Measurements from ENCODE around the gene LRRC2. TPM values are rescaled to one million over a fixed set of nuclear protein-coding genes. Genes with fewer than 3 reads are reported as not detected.

Gene LRRC2
- total RNA-seq, 1 experiment from 2014 or later, result not detected

GRCh38 chr3:46489875-46490274, 76.2 kb downstream of the LRRC2 start:
- DNase-seq (ENCODE audit: low read depth, low spot score), result no peak
- no peaks in the 10 kb centered on the region for H3K36me3 ChIP-seq (ENCODE audit: control insufficient read depth, insufficient read depth, low read length)
- H3K9me3 ChIP-seq (ENCODE audit: control insufficient read depth, insufficient read depth, low read depth, low read length), result no peaks in the 10 kb centered on the region
- H3K4me1 ChIP-seq (ENCODE audit: control insufficient read depth, insufficient read depth, low read length), result no peaks in the 10 kb centered on the region
- TF ChIP-seq, protein P1, sequence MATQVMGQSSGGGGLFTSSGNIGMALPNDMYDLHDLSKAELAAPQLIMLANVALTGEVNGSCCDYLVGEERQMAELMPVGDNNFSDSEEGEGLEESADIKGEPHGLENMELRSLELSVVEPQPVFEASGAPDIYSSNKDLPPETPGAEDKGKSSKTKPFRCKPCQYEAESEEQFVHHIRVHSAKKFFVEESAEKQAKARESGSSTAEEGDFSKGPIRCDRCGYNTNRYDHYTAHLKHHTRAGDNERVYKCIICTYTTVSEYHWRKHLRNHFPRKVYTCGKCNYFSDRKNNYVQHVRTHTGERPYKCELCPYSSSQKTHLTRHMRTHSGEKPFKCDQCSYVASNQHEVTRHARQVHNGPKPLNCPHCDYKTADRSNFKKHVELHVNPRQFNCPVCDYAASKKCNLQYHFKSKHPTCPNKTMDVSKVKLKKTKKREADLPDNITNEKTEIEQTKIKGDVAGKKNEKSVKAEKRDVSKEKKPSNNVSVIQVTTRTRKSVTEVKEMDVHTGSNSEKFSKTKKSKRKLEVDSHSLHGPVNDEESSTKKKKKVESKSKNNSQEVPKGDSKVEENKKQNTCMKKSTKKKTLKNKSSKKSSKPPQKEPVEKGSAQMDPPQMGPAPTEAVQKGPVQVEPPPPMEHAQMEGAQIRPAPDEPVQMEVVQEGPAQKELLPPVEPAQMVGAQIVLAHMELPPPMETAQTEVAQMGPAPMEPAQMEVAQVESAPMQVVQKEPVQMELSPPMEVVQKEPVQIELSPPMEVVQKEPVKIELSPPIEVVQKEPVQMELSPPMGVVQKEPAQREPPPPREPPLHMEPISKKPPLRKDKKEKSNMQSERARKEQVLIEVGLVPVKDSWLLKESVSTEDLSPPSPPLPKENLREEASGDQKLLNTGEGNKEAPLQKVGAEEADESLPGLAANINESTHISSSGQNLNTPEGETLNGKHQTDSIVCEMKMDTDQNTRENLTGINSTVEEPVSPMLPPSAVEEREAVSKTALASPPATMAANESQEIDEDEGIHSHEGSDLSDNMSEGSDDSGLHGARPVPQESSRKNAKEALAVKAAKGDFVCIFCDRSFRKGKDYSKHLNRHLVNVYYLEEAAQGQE (IDR thresholded peaks at IDR 0.05; ENCODE audit: insufficient read depth in 1 of 2, low read depth in 2 of 2, low read length in 1 of 2), result no peak
- TF ChIP-seq CTCF (IDR thresholded peaks at IDR 0.05) (no peak), POLR2AphosphoS5 (IDR thresholded peaks at IDR 0.05; ENCODE audit: low read depth, low read length) (no peak), SIN3A (IDR thresholded peaks at IDR 0.05; ENCODE audit: borderline replicate concordance, insufficient read depth, low read depth, low read length) (no peak), TCF7L2 (IDR thresholded peaks at IDR 0.05; ENCODE audit: low read depth, low read length) (no peak)
- intact Hi-C loops (cut with micrococcal nuclease; ENCODE audit: unreplicated experiment), result loop anchor here (2.0 to 5.0 kb wide), 2 partner anchors 69 to 142 kb away; no protein-coding TSS in a partner anchor
- ATAC-seq, result no peak
- in situ Hi-C loops (cut with HindIII; ENCODE audit: low pct_unique_long_range_greater_than_20kb, low sequenced_read_pairs), result no loop called here
- ChIA-PET CTCF (interaction anchor here (2.3 kb wide), 1 partner anchor 68 kb away, joined by 21 read pairs; no protein-coding TSS in a partner anchor), POLR2A (no interaction called here)
- BruUV-seq (replicated peaks), result no TSS peak
- H3K4me3 ChIP-seq (ENCODE audit: low read depth in 2 of 2, low read length in 2 of 2), result no peak overlapping the region
- no peaks in the 10 kb centered on the region for H3K27me3 ChIP-seq (ENCODE audit: control insufficient read depth, insufficient read depth, low read length)
- no peak overlapping the region for H3K27ac ChIP-seq (ENCODE audit: low read length)

DNA sequence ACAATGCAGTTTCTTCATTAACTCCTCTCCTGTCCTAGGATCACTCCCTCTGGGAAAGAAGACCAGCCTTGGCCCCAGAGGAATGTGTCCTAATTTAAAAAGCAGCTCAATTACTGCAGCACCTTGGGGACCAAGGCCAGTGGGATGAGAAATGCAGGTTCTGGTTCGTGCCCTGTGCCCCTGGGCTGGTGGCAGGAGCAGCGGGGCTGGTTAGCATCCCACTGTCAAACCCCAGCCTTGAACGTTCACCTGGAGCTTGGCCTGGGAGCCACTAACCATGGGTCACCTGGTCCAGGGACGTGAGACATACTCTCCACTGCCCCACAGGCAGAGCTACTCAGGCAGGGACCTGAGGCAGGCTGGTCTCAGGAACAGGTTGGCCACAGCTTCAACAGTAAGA, 76.7 kb downstream of the LRRC2 start:
- ChIA-PET CTCF (interaction anchor here (1.4 to 2.3 kb wide), 2 partner anchors 68 to 140 kb away, joined by 21 to 26 read pairs; no protein-coding TSS in a partner anchor), POLR2A (no interaction called here)
- Histone ChIP-seq H3K4me1 (ENCODE audit: control insufficient read depth, insufficient read depth, low read length) (no peaks in the 10 kb centered on the region), H3K27me3 (ENCODE audit: control insufficient read depth, insufficient read depth, low read length) (no peaks in the 10 kb centered on the region), H3K27ac (ENCODE audit: low read length) (no peak overlapping the region), H3K9me3 (ENCODE audit: control insufficient read depth, insufficient read depth, low read depth, low read length) (no peaks in the 10 kb centered on the region), H3K36me3 (ENCODE audit: control insufficient read depth, insufficient read depth, low read length) (no peaks in the 10 kb centered on the region), H3K4me3 (ENCODE audit: low read depth in 2 of 2, low read length in 2 of 2) (no peak overlapping the region)
- BruUV-seq (replicated peaks), result no TSS peak
- no peak for DNase-seq (ENCODE audit: low read depth, low spot score)
- no peak for ATAC-seq
- intact Hi-C loops (cut with micrococcal nuclease; ENCODE audit: unreplicated experiment) (loop anchor here (2.0 to 5.0 kb wide), 2 partner anchors 69 to 143 kb away; no protein-coding TSS in a partner anchor), in situ Hi-C loops (cut with HindIII; ENCODE audit: low pct_unique_long_range_greater_than_20kb, low sequenced_read_pairs) (no loop called here)
- TF ChIP-seq CTCF (IDR thresholded peaks at IDR 0.05) (no peak), TCF7L2 (IDR thresholded peaks at IDR 0.05; ENCODE audit: low read depth, low read length) (no peak), SIN3A (IDR thresholded peaks at IDR 0.05; ENCODE audit: borderline replicate concordance, insufficient read depth, low read depth, low read length) (no peak), POLR2AphosphoS5 (IDR thresholded peaks at IDR 0.05; ENCODE audit: low read depth, low read length) (no peak)
- TF ChIP-seq, protein P1 (IDR thresholded peaks at IDR 0.05; ENCODE audit: insufficient read depth in 1 of 2, low read depth in 2 of 2, low read length in 1 of 2), result no peak

Data from Panc1 (cell line).